B cell (primary cell): ENCODE measurements around the gene CREB5. TPM values are rescaled to one million over a fixed set of nuclear protein-coding genes. Genes with fewer than 3 reads are reported as not detected.

Source experiments
- ATAC-seq: fragments of 200-7000 bp; cut with Tn5 transposase; one replicate; pipeline ENCODE4 v1.10.0; 2021; ENCODE audit warnings: low read depth, mild to moderate bottlenecking, moderate number of reproducible peaks, moderate library complexity
- CTCF ChIA-PET: fragments of 350-600 bp; sonication (Branson Sonifier 250); formaldehyde crosslinking; loops from one replicate; lab custom pipeline; 2021; ENCODE audit warnings: antibody characterized with exemption, inconsistent platforms; lab: Charles Lee
- POLR2A ChIA-PET: fragments of 350-600 bp; sonication (Branson Sonifier 250); formaldehyde crosslinking; loops from one replicate; lab custom pipeline; 2021; ENCODE audit warnings: antibody characterized with exemption; lab: Charles Lee
- DNase-seq: peaks from one replicate; pipeline ENCODE4 v3.0.0; 2013
- H2AFZ ChIP-seq: 2 replicates; pipeline ENCODE4 v1.6.1; 2012; ENCODE audit warnings: mild to moderate bottlenecking, low read depth, low read length; ENCODE audit not compliant: insufficient read depth, poor library complexity, severe bottlenecking
- H3K27ac ChIP-seq, 2 donors: 1 replicate in 1 of 2; 2 replicates in 1 of 2; pipeline ENCODE4 v1.5.1; 2012 to 2013; ENCODE audit warnings: low read length in 2 of 2, mild to moderate bottlenecking in 2 of 2, moderate library complexity in 1 of 2
- H3K27me3 ChIP-seq, 4 experiments: fragments of 200-600 bp in 1 of 4; sonication (generic) in 1 of 4; replicated peaks in 1 of 4; 1 replicate in 2 of 4; 2 replicates in 2 of 4; pipeline versions ENCODE4 v1.6.1 to v1.7.0; 2013 to 2016; ENCODE audit warnings: low read length in 3 of 4, mild to moderate bottlenecking in 2 of 4, mixed read lengths in 1 of 4, moderate library complexity in 1 of 4; ENCODE audit not compliant: insufficient read depth in 4 of 4, control insufficient read depth in 3 of 4; ENCODE audit errors: control extremely low read depth in 1 of 4
- H3K36me3 ChIP-seq, 2 experiments: replicated peaks in 1 of 2; 1 replicate in 1 of 2; 2 replicates in 1 of 2; pipeline versions ENCODE4 v1.6.1 to v1.7.1; 2013; ENCODE audit warnings: low read length in 1 of 2; ENCODE audit not compliant: insufficient read depth in 2 of 2, control insufficient read depth in 1 of 2; ENCODE audit errors: control extremely low read depth in 1 of 2, extremely low read depth in 1 of 2
- H3K4me1 ChIP-seq, 2 donors: fragments of 200-600 bp in 1 of 2; sonication (generic) in 1 of 2; 1 replicate in 1 of 2; 2 replicates in 1 of 2; pipeline versions ENCODE4 v1.5.1 to v1.6.1; 2013 to 2017; ENCODE audit warnings: low read length in 2 of 2; ENCODE audit not compliant: control insufficient read depth in 2 of 2, insufficient read depth in 2 of 2
- H3K4me2 ChIP-seq: replicated peaks from 2 replicates; pipeline ENCODE3; 2012; ENCODE audit warnings: mild to moderate bottlenecking, low read depth, low read length; ENCODE audit not compliant: poor library complexity, severe bottlenecking
- H3K4me3 ChIP-seq, 5 experiments: fragments of 200-600 bp in 1 of 5; sonication (generic) in 1 of 5; 1 replicate in 3 of 5; 2 replicates in 2 of 5; pipeline versions ENCODE4 v1.5.1 to v1.7.0; 2011 to 2016; ENCODE audit warnings: low read length in 4 of 5, mild to moderate bottlenecking in 4 of 5, low read depth in 2 of 5, control low read depth in 1 of 5, moderate library complexity in 1 of 5; ENCODE audit not compliant: insufficient read depth in 1 of 5; ENCODE audit errors: control extremely low read depth in 1 of 5, extremely low read depth in 1 of 5
- H3K79me2 ChIP-seq: fragments of 200-600 bp; sonication (generic); one replicate; pipeline ENCODE4 v1.6.0; 2016; ENCODE audit warnings: low read length; ENCODE audit not compliant: control insufficient read depth, insufficient read depth
- H3K9ac ChIP-seq: fragments of 200-600 bp; sonication (generic); 2 replicates; pipeline ENCODE4 v1.6.1; 2017; ENCODE audit warnings: mild to moderate bottlenecking, low read length, moderate library complexity
- H3K9me3 ChIP-seq, 3 donors: one replicate each; pipeline versions ENCODE4 v1.6.1 to v1.7.1; 2013; ENCODE audit warnings: low read length in 2 of 3; ENCODE audit not compliant: control insufficient read depth in 2 of 3, insufficient read depth in 1 of 3; ENCODE audit errors: control extremely low read depth in 1 of 3
- H4K20me1 ChIP-seq: 2 replicates; pipeline ENCODE4 v1.6.0; 2012; ENCODE audit warnings: mild to moderate bottlenecking, low read length; ENCODE audit not compliant: insufficient read depth, control insufficient read depth, poor library complexity, severe bottlenecking
- H3K27ac Mint-ChIP-seq: one replicate; pipeline ENCODE4 v1.8.0; 2021; ENCODE audit warnings: mixed read lengths
- H3K27me3 Mint-ChIP-seq: one replicate; pipeline ENCODE4 v1.8.0; 2021; ENCODE audit warnings: mixed read lengths
- H3K4me1 Mint-ChIP-seq: one replicate; pipeline ENCODE4 v1.8.0; 2021; ENCODE audit warnings: mixed read lengths
- H3K4me3 Mint-ChIP-seq: one replicate; pipeline ENCODE4 v1.8.0; 2021; ENCODE audit warnings: mixed read lengths
- H3K9me3 Mint-ChIP-seq: one replicate; pipeline ENCODE4 v1.8.0; 2022; ENCODE audit warnings: mixed read lengths; ENCODE audit not compliant: insufficient read depth
- CTCF ChIP-seq: fragments of 200-600 bp; IDR thresholded peaks from one replicate; pipeline ENCODE4 v1.8.0; 2022; ENCODE audit warnings: antibody characterized with exemption, mild to moderate bottlenecking
- EZH2 ChIP-seq: IDR thresholded peaks from 2 replicates; pipeline ENCODE4 v1.6.1; 2012; ENCODE audit warnings: borderline replicate concordance, low read depth, mild to moderate bottlenecking, moderate library complexity, low read length; ENCODE audit not compliant: insufficient read depth, poor library complexity, severe bottlenecking
- WGBS: methylation state at CpG from one replicate; pipeline ENCODE4 v1.1.5; 2013; ENCODE audit warnings: missing lambda C conversion rate; ENCODE audit not compliant: insufficient coverage; 5-methylcytosine and 5-hydroxymethylcytosine counted together
- intact Hi-C: fragments of 100-400 bp; cut with micrococcal nuclease; formaldehyde crosslinking; loops from one replicate; pipeline ENCODE4 v1.10.0; 2022
- polyA plus RNA-seq: library from polyadenylated mRNA; depleted of rRNA; stranded (reverse); fragments of >200 nt; gene quantifications from 2 replicates; pipeline ENCODE4 v1.2.3, GENCODE V29; 2012
- total RNA-seq, 2 donors: library from RNA; stranded (reverse); fragments of 120-200 nt in 1 of 2; gene quantifications; 1 replicate in 1 of 2; 2 replicates in 1 of 2; pipeline versions ENCODE4 v1.2.3 to v1.2.4, GENCODE V29; 2013 to 2022

Gene CREB5
- total and polyA plus RNA-seq, 2 donors (not counting 1 experiment from before 2014, with no cell fraction given): 0.05 to 0.95 TPM

DNA sequence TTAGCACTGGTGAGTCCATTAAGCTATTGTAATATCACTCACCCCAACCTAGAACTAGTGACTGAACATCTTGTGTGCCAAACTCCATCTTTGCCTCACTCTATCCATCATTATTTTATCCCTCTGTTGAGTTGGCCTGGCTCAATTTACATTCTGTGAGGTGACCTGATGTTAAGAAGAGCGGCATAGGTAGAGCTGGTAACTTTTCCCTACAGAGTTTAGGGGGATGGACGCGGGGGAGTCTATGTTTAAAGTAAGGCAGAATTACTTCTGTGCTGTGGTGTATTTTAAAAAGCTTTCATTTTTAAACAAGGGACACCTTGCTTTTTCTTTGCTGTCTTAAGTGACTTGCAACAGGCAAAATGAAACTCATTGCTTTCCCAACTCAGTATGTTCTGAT is 186.3 kb downstream of the CREB5 start:
- H3K27ac Mint-ChIP-seq: no peak overlapping the region
- POLR2A ChIA-PET: no interaction called here

DNA sequence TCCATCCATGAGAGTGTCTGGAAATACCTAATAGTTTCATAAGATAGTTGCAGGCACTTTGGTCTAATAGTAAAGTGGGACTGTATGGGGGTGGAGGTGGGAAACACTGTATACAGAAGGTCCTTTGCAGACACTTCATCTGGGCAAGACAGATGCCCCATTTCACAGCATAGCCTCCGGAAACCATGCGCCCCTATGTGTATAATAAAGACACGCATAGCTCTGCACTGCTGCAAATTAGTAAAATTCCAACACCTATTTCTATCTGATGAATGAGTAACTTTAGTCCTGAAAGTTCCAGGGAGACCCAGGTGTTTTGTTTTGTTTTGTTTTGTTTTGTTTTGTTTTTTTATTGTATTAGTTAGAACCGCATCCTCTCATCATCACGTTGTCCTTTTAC is 187.1 kb downstream of the CREB5 start:
- no peaks in the 10 kb centered on the region for H3K9me3 Mint-ChIP-seq
- ChIA-PET CTCF (no interaction called here), POLR2A (no interaction called here)
- H3K79me2 ChIP-seq: no peaks in the 10 kb centered on the region
- DNase-seq (no peak), ATAC-seq (no peak)
- H3K36me3 ChIP-seq: no peaks in the 10 kb centered on the region
- no peaks in the 10 kb centered on the region for H4K20me1 ChIP-seq
- H3K9me3 ChIP-seq: peaks cover 0 to 2% (median 0%) of the 10 kb centered on the region in 3 donors
- H2AFZ ChIP-seq: no peak overlapping the region
- no peaks in the 10 kb centered on the region for H3K27me3 ChIP-seq
- H3K4me2 ChIP-seq: no peak overlapping the region
- H3K27ac Mint-ChIP-seq: no peak overlapping the region
- H3K27ac ChIP-seq: no peak overlapping the region
- H3K27me3 Mint-ChIP-seq: no peaks in the 10 kb centered on the region
- intact Hi-C loops: no loop called here
- H3K4me3 ChIP-seq: no peak overlapping the region
- no peaks in the 10 kb centered on the region for H3K4me1 Mint-ChIP-seq
- no CpG with 5 or more reads among the region's 5 CpGs for WGBS
- H3K9ac ChIP-seq: no peak overlapping the region
- H3K4me1 ChIP-seq: no peaks in the 10 kb centered on the region
- H3K4me3 Mint-ChIP-seq: no peak overlapping the region
- TF ChIP-seq CTCF (no peak), EZH2 (no peak)

More for the DNA sequence above, 186.3 kb downstream of the CREB5 start:
- no CpG with 5 or more reads among the region's 3 CpGs for WGBS
- H3K4me3 ChIP-seq: no peak overlapping the region
- no peak overlapping the region for H3K9ac ChIP-seq
- no peaks in the 10 kb centered on the region for H3K79me2 ChIP-seq
- H3K27ac ChIP-seq: no peak overlapping the region
- no peak for TF ChIP-seq CTCF
- no peak for TF ChIP-seq EZH2
- no peak for ATAC-seq
- H3K4me2 ChIP-seq: no peak overlapping the region
- no peak overlapping the region for H3K4me3 Mint-ChIP-seq
- no peaks in the 10 kb centered on the region for H3K27me3 Mint-ChIP-seq
- H3K9me3 Mint-ChIP-seq: no peaks in the 10 kb centered on the region
- H3K36me3 ChIP-seq: no peaks in the 10 kb centered on the region
- peaks cover 0 to 2% (median 0%) of the 10 kb centered on the region in 3 donors for H3K9me3 ChIP-seq
- H3K4me1 Mint-ChIP-seq: no peaks in the 10 kb centered on the region
- H3K4me1 ChIP-seq: no peaks in the 10 kb centered on the region
- H2AFZ ChIP-seq: no peak overlapping the region
- H3K27me3 ChIP-seq: no peaks in the 10 kb centered on the region
- intact Hi-C loops: no loop called here
- DNase-seq: no peak
- H4K20me1 ChIP-seq: no peaks in the 10 kb centered on the region
- CTCF ChIA-PET: no interaction called here
